UCSD-AML1 (cell line): Measurements from ENCODE around the gene SDR9C7.
"Not testable (repeated sequence)": the region's sequence is repeated elsewhere in the genome, so short reads cannot be mapped to it uniquely, and the experiment has no call there.

Experiments used
- DNase-seq: peaks from one replicate; lab custom pipeline; 2025; ENCODE audit not compliant: unreplicated experiment; lab: John Stamatoyannopoulos, UW

SDR9C7 gene

DNA sequence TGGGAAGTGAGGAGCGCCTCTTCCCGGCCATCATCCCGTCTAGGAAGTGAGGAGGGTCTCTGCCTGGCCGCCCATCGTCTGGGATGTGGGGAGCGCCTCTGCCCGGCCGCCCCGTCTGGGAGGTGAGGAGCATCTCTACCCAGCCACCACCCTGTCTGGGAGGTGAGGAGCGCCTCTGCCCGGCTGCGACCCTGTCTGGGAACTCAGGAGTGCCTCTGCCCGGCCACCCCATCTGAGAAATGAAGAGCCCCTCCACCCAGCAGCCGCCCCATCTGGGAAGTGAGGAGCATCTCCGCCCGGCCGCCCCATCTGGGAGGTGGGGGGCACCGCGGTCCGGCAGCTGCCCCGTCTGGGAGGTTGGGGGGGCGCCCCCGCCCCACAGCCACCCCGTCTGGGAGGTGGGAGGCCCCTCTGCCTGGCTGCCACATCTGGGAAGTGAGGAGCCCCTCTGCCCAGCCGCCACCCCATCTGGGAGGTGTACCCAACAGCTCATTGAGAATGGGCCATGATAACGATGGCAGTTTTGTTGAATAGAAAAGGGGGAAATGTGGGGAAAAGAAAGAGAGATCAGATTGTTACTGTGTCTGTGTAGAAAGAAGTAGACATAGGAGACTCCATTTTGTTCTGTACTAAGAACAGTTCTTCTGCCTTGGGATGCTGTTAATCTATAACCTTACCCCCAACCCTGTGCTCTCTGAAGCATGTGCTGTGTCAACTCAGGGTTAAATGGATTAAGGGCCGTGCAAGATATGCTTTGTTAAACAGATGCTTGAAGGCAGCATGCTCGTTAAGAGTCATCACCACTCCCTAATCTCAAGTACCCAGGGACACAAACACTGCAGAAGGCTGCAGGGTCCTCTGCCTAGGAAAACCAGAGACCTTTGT lies 54.7 kb downstream of the SDR9C7 start:
- not testable (repeated sequence) for DNase-seq

DNA sequence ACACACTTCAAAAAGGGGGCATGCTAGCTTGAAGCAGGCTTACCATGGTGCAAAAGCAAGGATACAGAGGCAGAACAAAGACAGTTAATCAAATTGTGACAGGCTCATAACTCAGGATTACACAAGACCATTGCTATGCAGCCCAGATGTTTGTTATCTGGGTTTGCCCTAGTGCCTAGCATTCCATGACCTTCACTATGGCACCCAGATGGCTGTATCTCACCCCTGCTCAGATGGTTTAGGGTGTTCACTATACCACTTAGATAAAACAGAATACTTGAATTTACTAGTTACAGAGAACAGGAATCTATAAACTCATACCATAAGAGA lies 56.2 kb downstream of the SDR9C7 start:
- DNase-seq, result no peak

DNA sequence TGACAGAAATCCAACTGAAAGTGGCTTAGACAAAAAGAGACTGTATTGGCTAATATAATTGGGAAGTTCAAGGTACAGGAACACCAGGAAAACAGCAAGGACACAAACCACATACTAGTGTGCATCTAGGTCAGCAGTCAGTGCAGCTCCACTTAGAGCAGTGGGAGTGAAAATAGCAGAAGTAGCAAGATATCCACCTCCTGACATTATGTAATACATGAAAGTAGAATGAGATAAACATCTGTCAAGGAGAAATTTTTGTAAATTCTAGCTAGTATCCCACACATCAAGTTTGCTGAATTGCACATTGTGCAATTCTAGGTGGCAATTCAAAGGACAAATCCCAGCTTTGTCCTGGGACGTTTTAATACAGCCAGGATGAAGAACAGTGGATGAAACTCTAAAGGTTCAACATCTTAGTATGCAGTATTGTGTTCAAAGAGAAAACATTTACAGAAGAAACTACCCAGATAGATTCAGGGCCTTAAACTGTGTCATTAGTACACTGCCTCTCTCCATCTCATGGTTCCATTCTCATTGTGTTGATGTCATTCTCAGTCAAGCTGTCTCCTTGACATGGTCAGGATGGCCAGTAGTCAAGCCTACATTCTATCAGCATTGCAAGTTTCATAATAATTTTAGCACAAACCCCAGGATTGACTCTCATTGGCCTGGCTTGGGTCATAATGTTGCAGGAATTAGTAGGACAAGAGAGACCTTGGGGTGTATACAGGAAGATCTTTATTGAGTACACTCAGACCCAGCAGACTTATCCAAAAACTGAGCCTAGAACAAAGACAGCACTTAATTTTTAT lies 56.8 kb downstream of the SDR9C7 start:
- DNase-seq, result no peak

DNA sequence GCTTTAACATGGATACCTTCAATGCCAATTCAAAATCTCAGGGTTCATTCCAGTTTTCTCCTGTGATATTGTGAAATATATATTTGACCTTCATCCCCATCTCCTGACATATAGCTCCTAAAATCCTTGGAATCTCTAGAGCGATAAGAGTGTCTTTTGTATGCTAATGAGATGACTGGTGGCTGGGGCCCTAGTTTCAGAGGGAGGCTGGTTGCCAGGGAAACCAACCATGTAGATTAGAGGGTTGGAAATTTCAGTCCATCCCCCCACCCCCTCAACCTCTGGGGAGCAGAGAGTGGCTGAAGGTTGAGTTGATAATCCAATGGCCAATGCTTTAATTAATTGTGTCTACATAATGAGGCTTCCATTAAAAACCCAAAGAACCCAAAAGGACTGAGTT lies 59.4 kb downstream of the SDR9C7 start:
- no peak for DNase-seq

DNA sequence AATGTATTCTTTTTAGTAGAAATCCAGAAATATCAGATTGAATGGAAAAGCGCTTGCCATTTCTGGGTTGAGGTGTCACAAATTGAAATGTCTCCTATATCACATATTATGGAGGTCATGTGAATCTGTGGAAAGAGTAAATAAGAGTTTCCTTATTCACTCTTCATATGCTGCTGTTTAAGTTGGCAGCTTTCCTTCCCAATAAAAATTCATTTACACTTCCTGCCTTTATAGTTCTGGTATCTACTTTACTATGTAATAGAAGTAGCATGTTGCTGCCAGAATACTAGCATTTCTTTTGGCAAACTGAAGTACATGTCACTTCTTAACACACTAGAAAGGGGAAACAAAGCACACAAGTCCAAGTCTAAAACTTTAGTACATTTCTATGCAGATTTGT lies 60.8 kb downstream of the SDR9C7 start:
- no peak for DNase-seq
